Measurements from ENCODE around the gene SLC4A3.
A peak's percentile ranks its signal among the peaks of the same experiment; 100 is the strongest.

Gene SLC4A3

DNA sequence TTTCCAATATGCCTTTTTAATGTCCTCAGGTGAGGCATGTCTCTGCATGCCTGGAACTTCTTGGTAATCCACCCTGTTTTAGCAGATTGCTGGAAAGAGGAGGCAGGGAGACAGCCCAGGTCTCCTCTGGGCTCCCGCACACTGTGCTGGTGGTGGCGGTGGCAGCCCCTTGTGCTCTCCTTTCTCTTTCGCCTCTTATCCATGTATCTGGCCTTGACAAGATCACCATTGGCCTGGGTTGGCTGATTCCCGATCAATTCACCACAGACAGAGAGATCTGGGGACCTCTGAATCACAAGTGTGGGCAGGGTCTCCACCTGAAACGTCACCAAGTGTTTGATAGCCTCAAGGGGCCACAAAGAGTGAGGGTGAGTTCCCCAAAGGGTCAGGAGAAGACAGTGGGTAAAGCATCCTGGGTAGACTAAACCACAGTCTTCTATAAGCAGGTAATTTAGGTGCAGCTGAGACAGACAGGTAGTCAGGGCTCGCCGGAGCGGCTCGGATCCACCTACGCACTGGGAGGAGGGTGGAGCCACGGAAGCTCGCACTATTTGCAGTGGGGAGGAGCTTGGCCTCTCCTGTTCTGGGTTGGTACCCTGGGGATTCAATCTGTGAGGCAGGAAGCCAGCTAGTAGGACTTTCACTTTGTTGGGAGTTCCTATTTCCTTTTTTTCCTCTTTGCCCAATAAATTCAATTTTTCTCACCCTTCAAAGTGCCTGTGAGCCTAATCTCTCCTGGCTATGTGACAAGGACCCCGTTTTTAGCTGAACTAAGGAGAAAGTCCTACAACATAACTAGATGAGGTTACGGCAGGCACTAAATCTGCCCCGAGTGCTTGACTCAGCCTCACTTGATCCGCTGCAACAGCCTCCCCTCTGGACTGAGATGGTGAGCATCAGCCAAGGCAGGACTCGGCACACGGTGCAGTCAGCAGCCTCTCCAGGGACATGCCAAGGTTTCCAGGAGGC is 57.6 kb downstream of the SLC4A3 start:
- no peak for DNase-seq (ENCODE audit: low read depth)
- in situ Hi-C loops (cut with HindIII; ENCODE audit: low sequenced_read_pairs): no loop called here
- H3K4me3 ChIP-seq (ENCODE audit: low read depth, low read length): no peak overlapping the region
- TF ChIP-seq, protein P1, sequence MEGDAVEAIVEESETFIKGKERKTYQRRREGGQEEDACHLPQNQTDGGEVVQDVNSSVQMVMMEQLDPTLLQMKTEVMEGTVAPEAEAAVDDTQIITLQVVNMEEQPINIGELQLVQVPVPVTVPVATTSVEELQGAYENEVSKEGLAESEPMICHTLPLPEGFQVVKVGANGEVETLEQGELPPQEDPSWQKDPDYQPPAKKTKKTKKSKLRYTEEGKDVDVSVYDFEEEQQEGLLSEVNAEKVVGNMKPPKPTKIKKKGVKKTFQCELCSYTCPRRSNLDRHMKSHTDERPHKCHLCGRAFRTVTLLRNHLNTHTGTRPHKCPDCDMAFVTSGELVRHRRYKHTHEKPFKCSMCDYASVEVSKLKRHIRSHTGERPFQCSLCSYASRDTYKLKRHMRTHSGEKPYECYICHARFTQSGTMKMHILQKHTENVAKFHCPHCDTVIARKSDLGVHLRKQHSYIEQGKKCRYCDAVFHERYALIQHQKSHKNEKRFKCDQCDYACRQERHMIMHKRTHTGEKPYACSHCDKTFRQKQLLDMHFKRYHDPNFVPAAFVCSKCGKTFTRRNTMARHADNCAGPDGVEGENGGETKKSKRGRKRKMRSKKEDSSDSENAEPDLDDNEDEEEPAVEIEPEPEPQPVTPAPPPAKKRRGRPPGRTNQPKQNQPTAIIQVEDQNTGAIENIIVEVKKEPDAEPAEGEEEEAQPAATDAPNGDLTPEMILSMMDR (IDR thresholded peaks at IDR 0.05; ENCODE audit: low read depth, low read length, missing control alignments): no peak

DNA sequence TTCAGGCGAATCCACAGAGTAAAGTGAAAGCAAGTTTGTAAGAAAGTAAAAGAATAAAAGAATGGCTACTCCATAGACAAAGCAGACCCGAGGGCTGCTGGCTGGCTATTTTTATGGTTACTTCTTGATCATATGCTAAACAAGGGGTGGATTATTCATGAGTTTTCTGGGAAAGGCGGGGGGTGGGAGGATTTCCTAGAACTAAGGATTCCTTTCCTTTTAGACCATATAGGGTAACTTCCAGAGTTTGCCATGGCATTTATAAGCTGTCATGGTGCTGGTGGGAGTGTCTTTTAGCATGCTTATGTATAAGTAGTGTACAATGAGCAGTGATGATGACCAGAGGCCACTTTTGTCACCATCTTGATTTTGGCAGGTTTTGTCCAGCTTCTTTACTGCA is 59.8 kb downstream of the SLC4A3 start:
- peak; percentile 65 for DNase-seq (ENCODE audit: low read depth)
- in situ Hi-C loops (cut with HindIII; ENCODE audit: low sequenced_read_pairs): no loop called here
- no peak overlapping the region for H3K4me3 ChIP-seq (ENCODE audit: low read depth, low read length)
- TF ChIP-seq, protein P1 (IDR thresholded peaks at IDR 0.05; ENCODE audit: low read depth, low read length, missing control alignments): no peak

DNA sequence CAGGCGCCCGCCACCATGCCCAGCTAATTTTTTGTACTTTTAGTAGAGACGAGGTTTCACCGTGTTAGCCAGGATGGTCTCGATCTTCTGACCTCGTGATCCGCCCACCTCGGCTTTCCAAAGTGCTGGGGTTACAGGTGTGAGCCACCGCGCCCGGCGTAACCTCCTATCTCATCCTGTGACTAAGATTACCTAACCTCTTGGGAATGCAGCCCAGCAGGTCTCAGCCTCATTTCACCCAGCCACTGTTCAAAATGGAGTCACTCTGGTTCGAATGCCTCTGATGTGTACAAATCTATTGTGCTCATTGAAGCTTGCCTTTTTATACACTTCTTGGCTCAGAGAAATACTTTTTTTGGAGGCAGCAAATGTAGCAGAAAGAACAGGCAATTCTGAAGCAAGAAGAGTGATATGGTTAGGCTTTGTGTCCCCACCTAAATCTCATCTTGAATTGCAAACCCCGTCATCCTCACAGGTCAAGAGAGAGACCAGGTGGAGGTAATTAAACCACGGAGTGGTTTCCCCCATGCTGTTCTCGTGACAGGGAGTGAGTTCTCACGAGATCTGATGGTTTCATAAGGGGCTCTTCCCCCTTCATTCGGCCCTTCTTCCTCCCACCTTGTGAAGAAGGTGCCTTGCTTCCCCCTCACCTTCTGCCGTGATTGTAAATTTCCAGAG is 60.6 kb downstream of the SLC4A3 start:
- in situ Hi-C loops (cut with HindIII; ENCODE audit: low sequenced_read_pairs): no loop called here
- no peak for DNase-seq (ENCODE audit: low read depth)
- TF ChIP-seq, protein P1 (IDR thresholded peaks at IDR 0.05; ENCODE audit: low read depth, low read length, missing control alignments): no peak
- H3K4me3 ChIP-seq (ENCODE audit: low read depth, low read length): no peak overlapping the region

DNA sequence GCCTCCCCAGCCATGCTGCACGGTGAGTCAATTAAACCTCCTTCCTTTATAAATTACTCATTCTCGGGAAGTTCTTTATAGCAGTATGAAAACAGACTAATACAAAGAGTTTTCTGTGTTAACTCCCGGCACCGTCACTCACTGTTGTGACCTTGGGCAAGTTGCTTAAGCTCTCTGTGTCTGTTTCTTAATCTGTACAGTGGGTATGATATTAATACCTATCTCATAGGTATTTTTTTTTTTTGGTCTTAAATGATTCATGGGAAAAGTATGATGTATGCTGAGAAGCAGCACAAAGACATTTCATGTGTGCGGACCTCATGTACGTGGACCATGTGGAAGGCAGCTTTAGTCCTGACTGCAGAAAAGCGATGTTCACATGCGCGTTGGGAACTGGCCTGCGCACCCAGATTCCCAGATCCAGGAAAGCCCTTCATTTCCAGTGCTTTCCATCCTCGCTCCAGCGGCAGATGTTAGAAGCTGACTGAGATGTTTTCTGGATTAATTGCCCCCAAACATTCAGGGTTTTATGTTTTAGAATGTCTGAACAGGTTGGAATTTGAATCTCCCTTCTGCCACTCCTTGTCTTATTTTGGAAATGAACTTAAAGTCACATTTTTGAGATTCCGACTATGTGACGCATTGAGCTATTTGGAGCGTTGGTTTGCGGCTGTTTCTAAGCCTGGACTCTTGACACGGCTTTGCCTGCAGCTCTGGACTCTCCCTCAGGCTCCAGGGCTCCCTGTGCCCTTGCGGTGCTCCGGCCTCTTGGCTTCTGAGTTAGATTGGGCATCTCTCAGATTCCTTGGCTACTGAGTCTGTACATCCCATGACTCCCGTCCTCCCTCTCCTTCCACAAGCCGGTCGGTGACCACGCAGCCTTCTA is 61.4 kb downstream of the SLC4A3 start:
- TF ChIP-seq, protein P1 (IDR thresholded peaks at IDR 0.05; ENCODE audit: low read depth, low read length, missing control alignments): no peak
- DNase-seq (ENCODE audit: low read depth): peak; percentile 76
- H3K4me3 ChIP-seq (ENCODE audit: low read depth, low read length): no peak overlapping the region
- in situ Hi-C loops (cut with HindIII; ENCODE audit: low sequenced_read_pairs): no loop called here

DNA sequence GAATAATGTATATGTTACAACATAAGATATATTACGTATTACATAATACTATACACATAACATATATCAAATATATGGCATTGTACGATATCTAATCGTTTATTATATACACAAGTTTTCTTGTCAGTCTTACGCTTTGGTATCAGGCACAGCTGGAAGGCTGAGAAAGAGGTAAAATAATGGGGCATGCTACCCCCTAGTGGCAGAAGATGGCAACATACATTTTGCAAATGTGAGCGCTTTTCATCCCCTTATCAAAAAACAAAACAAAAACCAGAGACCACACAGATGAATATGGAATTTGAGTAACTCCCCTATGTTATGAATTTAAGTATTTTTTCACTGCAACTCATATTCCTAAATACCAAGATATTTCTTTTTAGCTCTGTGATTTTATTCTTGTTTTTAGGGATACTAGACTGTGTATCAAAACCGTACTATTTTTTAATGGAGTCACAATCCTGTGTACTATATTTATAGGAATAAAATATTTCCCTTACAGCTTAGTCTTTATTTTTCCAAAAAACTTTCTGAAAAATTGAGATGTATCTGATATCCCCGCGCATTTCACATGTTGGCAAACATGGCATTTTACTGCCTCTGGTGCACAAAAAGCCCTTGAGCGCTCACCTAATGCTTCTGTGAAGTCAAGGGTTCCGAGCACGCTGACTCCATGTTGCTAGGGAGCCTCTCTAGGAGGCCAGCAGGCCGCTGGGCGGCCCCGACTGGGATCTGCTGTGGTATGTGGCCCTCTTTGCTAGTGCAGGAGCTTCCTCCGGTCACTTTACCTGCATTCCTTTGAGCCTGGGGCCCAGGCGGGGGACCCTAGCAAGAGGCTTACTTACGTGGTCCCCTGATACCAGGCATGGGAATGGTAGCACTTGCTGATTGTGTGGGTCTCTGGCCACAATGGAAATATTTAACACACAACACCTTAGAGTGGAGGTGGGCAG is 62.5 kb downstream of the SLC4A3 start:
- H3K4me3 ChIP-seq (ENCODE audit: low read depth, low read length): no peak overlapping the region
- peak; percentile 60 for DNase-seq (ENCODE audit: low read depth)
- TF ChIP-seq, protein P1 (IDR thresholded peaks at IDR 0.05; ENCODE audit: low read depth, low read length, missing control alignments): peak; percentile 52
- in situ Hi-C loops (cut with HindIII; ENCODE audit: low sequenced_read_pairs): no loop called here

Measured in astrocyte of the cerebellum (primary cell).